COLO668 (cell line): Measurements from ENCODE around the gene CASP8AP2.
"Not testable (repeated sequence)": the region's sequence is repeated elsewhere in the genome, so short reads cannot be mapped to it uniquely, and the experiment has no call there.

Source experiments
- DNase-seq: peaks from one replicate; lab custom pipeline; 2025; ENCODE audit not compliant: unreplicated experiment; lab: John Stamatoyannopoulos, UW

The CASP8AP2 gene

GRCh38 chr6:89886378-89887120 is 56.9 kb downstream of the CASP8AP2 start:
- DNase-seq, result no peak

DNA sequence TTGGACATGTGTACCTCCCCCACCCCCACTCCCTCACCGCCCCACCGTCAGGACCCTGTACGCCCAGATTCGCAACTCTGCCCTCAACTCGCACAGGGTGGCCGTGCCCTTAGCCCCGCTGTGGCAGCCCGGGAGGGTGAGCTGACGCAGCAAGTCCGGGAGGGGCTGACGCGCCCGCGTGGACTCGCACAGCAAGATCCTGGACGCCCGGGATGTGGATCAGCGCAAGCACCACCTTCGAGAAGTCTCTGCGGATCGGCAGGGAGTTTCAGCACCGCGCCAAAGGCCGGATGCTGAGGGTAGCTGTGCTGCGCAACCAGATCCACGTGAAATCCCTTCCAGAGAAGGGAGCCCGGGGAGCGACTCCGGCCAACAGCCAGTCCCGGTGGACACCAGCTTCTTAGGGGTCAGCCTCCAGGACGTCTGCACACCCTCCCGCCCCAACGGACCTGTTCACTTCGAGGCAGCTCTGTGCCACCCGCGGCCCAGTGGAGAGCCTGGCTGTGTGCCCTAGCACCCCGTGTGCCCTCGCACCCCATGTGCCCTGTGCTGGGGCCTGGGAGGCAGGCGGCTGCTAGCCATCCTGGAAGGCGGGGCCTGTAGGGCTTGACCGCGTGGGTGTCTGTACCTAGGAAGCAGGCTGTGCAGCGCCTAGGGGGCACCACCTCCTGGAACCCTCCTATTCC is 57.9 kb downstream of the CASP8AP2 start:
- no peak for DNase-seq

GRCh38 chr6:89888138-89888514 is 58.4 kb downstream of the CASP8AP2 start:
- DNase-seq, result no peak

DNA sequence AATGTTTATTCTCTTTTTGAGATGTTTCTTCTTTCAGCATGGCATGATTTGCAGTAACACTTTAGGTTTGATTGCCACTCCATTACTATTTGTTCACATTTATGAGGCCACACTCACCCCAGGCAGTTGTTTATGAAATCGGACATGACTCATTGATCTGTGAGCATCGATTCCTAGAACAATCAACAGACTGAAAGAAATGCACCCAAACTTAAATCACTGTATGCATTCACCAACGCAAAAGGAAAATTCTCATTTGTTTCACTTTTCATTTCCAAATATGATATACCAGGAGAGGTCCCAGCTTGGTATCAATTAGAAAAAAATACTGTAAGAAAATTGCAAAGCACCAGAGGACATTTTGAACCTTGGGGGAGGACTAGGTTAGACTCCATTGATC is 59.2 kb downstream of the CASP8AP2 start:
- DNase-seq, result no peak

DNA sequence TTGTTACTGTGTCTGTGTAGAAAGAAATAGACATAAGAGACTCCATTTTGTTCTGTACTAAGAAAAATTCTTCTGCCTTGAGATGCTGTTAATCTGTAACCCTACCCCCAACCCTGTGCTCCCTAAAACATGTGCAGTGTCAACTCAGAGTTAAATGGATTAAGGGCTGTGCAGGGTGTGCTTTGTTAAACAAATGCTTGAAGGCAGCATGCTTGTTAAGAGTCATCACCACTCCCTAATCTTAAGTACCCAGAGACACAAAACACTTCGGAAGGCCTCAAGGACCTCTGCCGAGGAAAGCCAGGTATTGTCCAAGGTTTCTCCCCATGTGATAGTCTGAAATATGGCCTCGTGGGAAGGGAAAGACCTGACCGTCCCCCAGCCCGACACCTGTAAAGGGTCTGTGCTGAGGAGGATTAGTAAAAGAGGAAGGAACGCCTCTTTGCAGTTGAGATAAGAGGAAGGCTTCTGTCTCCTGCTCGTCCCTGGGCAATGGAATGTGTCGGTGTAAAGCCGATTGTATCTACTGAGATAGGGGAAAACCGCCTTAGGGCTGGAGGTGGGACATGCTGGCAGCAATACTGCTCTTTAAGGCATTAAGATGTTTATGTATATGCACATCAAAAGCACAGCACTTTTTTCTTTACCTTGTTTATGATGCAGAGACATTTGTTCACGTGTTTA is 61.3 kb downstream of the CASP8AP2 start:
- not testable (repeated sequence) for DNase-seq

DNA sequence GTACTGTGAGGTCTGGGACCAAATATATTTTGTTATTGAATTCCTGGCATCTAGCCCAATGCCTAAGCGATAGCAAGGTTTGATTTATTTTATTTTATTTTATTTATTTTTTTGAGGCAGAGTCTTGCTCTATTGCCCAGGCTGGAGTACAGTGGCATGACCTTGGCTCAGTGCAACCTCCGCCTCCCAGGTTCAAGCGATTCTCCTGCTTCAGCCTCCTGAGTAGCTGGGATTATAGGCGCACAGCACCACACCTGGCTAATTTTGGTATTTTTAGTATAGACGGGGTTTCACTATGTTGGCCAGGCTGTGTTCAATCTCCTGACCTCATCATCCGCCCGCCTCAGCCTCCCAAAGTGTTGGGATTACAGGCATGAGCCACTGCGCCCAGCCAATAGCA is 62.9 kb downstream of the CASP8AP2 start:
- not testable (repeated sequence) for DNase-seq

DNA sequence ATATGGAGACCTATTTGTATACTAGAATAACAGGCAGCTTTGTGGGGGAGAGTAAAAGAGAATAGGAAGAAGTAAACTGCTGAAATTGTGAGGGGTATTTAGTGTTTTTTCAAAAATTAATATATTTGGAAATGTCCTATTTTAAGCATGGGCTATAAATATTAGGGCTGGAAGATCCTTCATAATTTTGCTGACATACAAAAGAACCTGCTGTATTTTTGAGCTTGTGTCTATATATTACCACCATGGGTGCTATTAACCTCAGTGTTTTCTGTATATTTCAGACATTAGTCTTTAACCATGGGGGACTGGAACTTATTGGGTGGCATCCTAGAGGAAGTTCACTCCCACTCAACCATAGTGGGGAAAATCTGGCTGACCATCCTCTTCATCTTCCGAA is 64.5 kb downstream of the CASP8AP2 start, which contains the start of gene GJA10:
GJA10 (plus strand) TSS at position 301 of the 400 bp plus-strand sequence; CDS start at position 301, 0 bp downstream.
- DNase-seq, result no peak

- DNase-seq, result no peak
Measured at GRCh38 chr6:89895276-89895874, 65.7 kb downstream of the CASP8AP2 start.

DNA sequence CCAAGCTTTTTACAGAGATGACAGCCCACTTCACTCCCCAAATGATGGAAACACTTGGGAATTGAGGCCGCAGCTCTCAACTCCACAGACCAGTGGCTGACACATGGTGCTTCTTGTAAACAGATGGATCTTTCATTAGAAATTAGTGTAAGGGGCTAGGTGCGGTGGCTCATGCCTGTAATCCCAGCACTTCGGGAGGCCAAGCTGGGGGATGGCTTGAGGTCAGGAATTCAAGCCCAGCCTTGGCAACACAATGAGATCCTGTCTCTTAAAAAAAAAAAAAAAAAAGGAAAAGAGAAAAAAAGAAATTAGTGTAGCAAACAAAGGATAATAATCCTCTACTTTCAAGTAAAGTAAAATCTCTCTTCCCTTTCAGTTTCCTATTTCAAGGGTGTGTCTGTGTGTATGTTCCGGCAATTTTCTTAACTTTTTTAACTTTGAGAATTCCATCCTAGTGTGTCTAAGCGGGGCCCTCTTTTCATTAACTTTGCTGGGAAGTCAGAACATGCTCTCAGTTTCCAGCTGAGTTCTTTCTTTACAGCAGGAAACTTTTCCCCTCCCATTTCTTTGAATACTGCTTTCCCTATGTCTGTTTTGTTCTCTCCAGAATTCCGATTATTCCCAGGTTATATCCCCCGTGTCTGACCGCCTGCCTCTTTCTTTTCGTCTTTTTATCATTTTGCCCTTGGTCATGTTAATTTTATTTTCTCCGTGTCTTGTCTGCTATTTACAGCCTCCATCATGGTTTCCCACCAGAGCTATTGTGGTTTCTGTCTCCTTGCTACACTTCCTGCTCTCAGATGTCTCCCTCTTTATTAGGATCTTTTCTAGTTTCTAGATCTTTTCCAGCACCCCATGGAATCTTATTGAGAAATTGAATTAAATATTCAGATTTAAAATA is 80.6 kb downstream of the CASP8AP2 start:
- DNase-seq, result not testable (repeated sequence)

DNA sequence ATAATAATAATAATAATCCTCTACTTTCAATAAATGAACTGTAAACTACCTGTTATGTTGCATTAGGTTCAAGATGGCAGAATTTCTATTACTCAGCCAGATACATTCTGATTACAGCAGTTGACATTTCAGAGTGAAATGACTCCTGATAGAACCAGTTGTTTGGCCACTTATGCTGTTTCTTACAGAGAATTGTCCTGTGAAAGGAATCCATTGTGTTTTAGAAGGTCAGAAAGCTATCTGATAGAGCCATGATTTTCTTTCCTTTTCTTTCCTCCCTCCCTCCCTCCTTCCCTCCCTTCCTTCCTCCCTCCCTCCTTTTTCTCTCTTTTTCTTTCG is 81.2 kb downstream of the CASP8AP2 start:
- no peak for DNase-seq

DNA sequence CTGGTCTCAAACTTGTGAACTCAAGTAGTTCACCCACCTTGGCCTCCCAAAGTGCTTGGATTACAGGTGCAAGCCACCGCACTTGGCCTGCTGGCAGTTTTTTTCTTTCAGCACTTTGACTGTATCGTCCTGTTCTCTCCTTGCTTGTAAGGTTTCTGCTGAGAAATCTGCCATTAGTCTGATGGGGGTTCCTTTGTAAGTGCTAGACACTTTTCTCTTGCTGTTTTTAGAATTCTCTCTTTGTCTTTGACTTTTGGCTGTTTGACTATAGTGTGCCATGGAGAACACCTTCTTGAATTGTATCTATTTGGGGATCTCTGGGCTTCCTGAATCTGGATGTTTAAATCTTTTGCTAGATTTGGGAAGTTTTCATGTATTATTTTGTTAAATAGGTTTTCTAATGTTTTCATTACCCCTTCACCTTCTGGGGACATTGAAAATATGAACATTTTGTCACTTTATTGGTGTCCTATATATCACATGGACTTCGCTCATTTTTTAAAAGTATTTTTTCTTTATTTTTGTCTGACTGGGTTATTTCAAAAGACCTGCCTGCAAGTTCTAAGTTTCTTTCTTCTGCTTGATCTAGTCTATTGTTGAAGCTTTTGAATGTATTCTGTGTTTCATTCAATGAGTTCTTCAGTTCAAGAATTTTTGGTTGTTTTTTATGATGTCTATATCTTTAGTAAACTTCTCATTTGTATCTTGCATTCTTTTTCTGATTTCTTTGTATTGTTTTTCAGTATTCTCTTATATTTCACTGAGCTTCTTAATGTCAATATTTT is 86.6 kb downstream of the CASP8AP2 start:
- DNase-seq, result no peak

- no peak for DNase-seq
Measured at GRCh38 chr6:89917216-89917615, 87.5 kb downstream of the CASP8AP2 start.

DNA sequence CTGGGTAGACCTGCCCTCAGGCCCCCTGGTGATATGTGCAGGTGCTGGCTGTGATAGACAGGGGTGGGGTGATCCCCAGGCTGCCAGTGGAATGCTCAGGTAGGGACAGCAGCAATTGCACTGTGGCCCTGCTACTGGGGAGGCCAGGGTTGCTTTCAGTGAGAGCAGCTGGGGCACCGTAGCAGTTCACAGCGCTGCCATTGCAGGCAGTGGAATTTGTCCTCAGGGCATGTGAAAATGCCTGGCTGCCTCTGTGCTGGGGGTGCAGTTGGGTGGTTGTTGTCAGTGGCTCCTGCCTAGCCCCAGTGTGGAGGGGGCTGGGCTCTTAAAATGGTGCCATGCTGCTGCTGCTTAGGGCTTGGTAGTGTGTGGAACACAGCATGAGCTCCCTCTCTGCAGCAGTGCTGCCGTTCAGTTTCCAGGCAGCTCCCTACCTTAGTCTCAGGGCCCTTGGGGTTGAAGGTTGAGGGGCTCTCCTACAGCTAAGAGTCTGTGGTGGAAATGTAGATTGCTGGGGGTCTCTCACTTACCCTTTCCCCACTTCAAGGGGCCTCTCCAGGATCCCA is 88.2 kb downstream of the CASP8AP2 start:
- no peak for DNase-seq
